MM.1S (cell line): ENCODE data around the gene EPB41L1.

Source experiments
- DNase-seq: peaks from one replicate; pipeline ENCODE4 v3.0.0-alpha.2; 2015
- H2AFZ ChIP-seq: fragments of 300-600 bp; sonication (generic); 2 replicates; pipeline ENCODE4 v1.6.0; 2016; ENCODE audit warnings: antibody characterized with exemption, low read length
- H3F3A ChIP-seq: fragments of 300-600 bp; sonication (generic); 2 replicates; pipeline ENCODE4 v1.6.1; 2016; ENCODE audit warnings: mild to moderate bottlenecking, antibody characterized with exemption, low read length, moderate library complexity, mixed read lengths; ENCODE audit not compliant: insufficient read depth
- H3K27ac ChIP-seq: fragments of 300-600 bp; sonication (generic); 2 replicates; pipeline ENCODE4 v1.5.1; 2016; ENCODE audit warnings: mild to moderate bottlenecking, low read length
- H3K27me3 ChIP-seq: fragments of 300-600 bp; sonication (generic); replicated peaks from 2 replicates; pipeline ENCODE4 v1.6.0; 2016; ENCODE audit warnings: low read length; ENCODE audit not compliant: insufficient read depth
- H3K36me3 ChIP-seq: fragments of 300-600 bp; sonication (generic); replicated peaks from 2 replicates; pipeline ENCODE4 v1.6.1; 2016; ENCODE audit warnings: mild to moderate bottlenecking, low read length, mixed read lengths; ENCODE audit not compliant: insufficient read depth
- H3K4me1 ChIP-seq: fragments of 300-600 bp; sonication (generic); 2 replicates; pipeline ENCODE4 v1.6.1; 2016; ENCODE audit warnings: low read length, mixed read lengths
- H3K4me2 ChIP-seq: fragments of 300-600 bp; sonication (generic); 2 replicates; pipeline ENCODE4 v1.6.0; 2016; ENCODE audit warnings: low read depth, low read length
- H3K4me3 ChIP-seq: fragments of 300-600 bp; sonication (generic); 2 replicates; pipeline ENCODE4 v1.5.1; 2016; ENCODE audit warnings: low read length, mixed read lengths
- H3K79me2 ChIP-seq: fragments of 300-600 bp; sonication (generic); 2 replicates; pipeline ENCODE4 v1.6.1; 2016; ENCODE audit warnings: mixed run types, low read length, mixed read lengths
- H3K9ac ChIP-seq: fragments of 300-600 bp; sonication (generic); 2 replicates; pipeline ENCODE4 v1.6.1; 2016; ENCODE audit warnings: low read length, mixed read lengths
- H3K9me2 ChIP-seq: fragments of 300-600 bp; sonication (generic); replicated peaks from 2 replicates; pipeline ENCODE4 v1.6.1; 2016; ENCODE audit warnings: mild to moderate bottlenecking, low read length, mixed read lengths; ENCODE audit not compliant: insufficient read depth
- H3K9me3 ChIP-seq: fragments of 300-600 bp; sonication (generic); replicated peaks from 2 replicates; pipeline ENCODE4 v1.6.1; 2016; ENCODE audit warnings: mild to moderate bottlenecking, low read length, mixed read lengths; ENCODE audit not compliant: insufficient read depth
- H4K20me1 ChIP-seq: fragments of 300-600 bp; sonication (generic); 2 replicates; pipeline ENCODE4 v1.6.1; 2016; ENCODE audit warnings: mild to moderate bottlenecking, low read length, moderate library complexity, mixed read lengths; ENCODE audit not compliant: insufficient read depth
- CTCF ChIP-seq: fragments of 300-600 bp; sonication (generic); IDR thresholded peaks from 2 replicates; pipeline ENCODE4 v1.5.1; 2016; ENCODE audit warnings: antibody characterized with exemption, low read length, mixed read lengths
- EZH2 ChIP-seq: fragments of 300-600 bp; sonication (generic); optimal IDR thresholded peaks from 2 replicates; pipeline ENCODE3; 2017; ENCODE audit warnings: low read depth, mild to moderate bottlenecking, antibody characterized with exemption, low read length, mixed read lengths
- EZH2phosphoT487 ChIP-seq: fragments of 300-600 bp; sonication (generic); IDR thresholded peaks from 2 replicates; pipeline ENCODE4 v1.6.1; 2018; ENCODE audit warnings: antibody characterized with exemption, low read length

Gene EPB41L1

GRCh38 chr20:36246401-36246800, 91.9 kb downstream of the EPB41L1 start:
- Histone ChIP-seq H3K27me3 (no peaks in the 10 kb centered on the region), H3K4me1 (no peaks in the 10 kb centered on the region), H4K20me1 (no peaks in the 10 kb centered on the region), H3K79me2 (peaks cover 35% of the 10 kb centered on the region), H3K9me3 (no peaks in the 10 kb centered on the region), H3K36me3 (peaks cover 15% of the 10 kb centered on the region; the same call in 1 of the 2 replicates), H3K9ac (no peak overlapping the region), H3K27ac (no peak overlapping the region), H3K9me2 (no peaks in the 10 kb centered on the region), H3K4me3 (no peak overlapping the region), H2AFZ (no peak overlapping the region), H3F3A (no peaks in the 10 kb centered on the region), H3K4me2 (no peak overlapping the region)
- DNase-seq, result no peak
- no peak for TF ChIP-seq CTCF
- TF ChIP-seq EZH2, result no peak
- TF ChIP-seq EZH2phosphoT487, result no peak

GRCh38 chr20:36248836-36249235, 94.3 kb downstream of the EPB41L1 start:
- Histone ChIP-seq H3K9me2 (no peaks in the 10 kb centered on the region), H3K4me2 (no peak overlapping the region), H3K9ac (no peak overlapping the region), H3K27me3 (no peaks in the 10 kb centered on the region), H3K4me3 (no peak overlapping the region), H4K20me1 (no peaks in the 10 kb centered on the region), H3K9me3 (no peaks in the 10 kb centered on the region), H2AFZ (no peak overlapping the region), H3K36me3 (0 out of 2 replicates have a peak, but pooled peaks cover 15% of the 10 kb centered on the region), H3F3A (no peaks in the 10 kb centered on the region), H3K27ac (no peak overlapping the region), H3K4me1 (no peaks in the 10 kb centered on the region), H3K79me2 (peaks cover 34% of the 10 kb centered on the region; the same call in 1 of the 2 replicates)
- TF ChIP-seq EZH2, result no peak
- TF ChIP-seq CTCF, result no peak
- no peak for TF ChIP-seq EZH2phosphoT487
- no peak for DNase-seq

- Histone ChIP-seq H2AFZ (no peak overlapping the region), H3K9me2 (no peaks in the 10 kb centered on the region), H3K27me3 (no peaks in the 10 kb centered on the region), H3K4me3 (no peak overlapping the region), H3K36me3 (0 out of 2 replicates have a peak, but pooled peaks cover 15% of the 10 kb centered on the region), H3K4me1 (no peaks in the 10 kb centered on the region), H3K9ac (no peak overlapping the region), H4K20me1 (no peaks in the 10 kb centered on the region), H3K79me2 (peaks cover 32% of the 10 kb centered on the region; the same call in 1 of the 2 replicates), H3K9me3 (no peaks in the 10 kb centered on the region), H3K4me2 (no peak overlapping the region), H3K27ac (no peak overlapping the region), H3F3A (no peaks in the 10 kb centered on the region)
- DNase-seq, result no peak
- no peak for TF ChIP-seq EZH2phosphoT487
- TF ChIP-seq EZH2, result no peak
- TF ChIP-seq CTCF, result no peak
These were observed 94.9 kb downstream of the EPB41L1 start for GRCh38 chr20:36249450-36249849.
